HepG2 (cell line): Measurements from ENCODE around the gene OPRD1. TPM values are rescaled to one million over a fixed set of nuclear protein-coding genes. Genes with fewer than 3 reads are reported as not detected.

Experiments
- ATAC-seq: fragments of 200-7000 bp; cut with Tn5 transposase; 3 replicates; pipeline ENCODE4 v1.9.1; 2020; ENCODE audit warnings: mild to moderate bottlenecking, moderate library complexity
- BruUV-seq: library from RNA; stranded (reverse); fragments of 400-500 nt; replicated peaks from 2 replicates; lab custom pipeline; 2021; lab: Mats Ljungman, UMichigan
- CTCF ChIA-PET: fragments of 300-600 bp; formaldehyde crosslinking; extraction: SDS; loops from one replicate; lab custom pipeline; 2021; ENCODE audit warnings: low total read pairs, inconsistent platforms, low intra/inter-chr PET ratio; lab: Yijun Ruan, JAX
- POLR2A ChIA-PET: fragments of 350-600 bp; sonication (Branson Sonifier 250); formaldehyde crosslinking; loops from one replicate; lab custom pipeline; 2020; ENCODE audit warnings: antibody characterized with exemption, inconsistent platforms; lab: Yijun Ruan, JAX
- DNase-seq: peaks from one replicate; pipeline ENCODE4 v3.0.0-alpha.2; 2015; ENCODE audit warnings: low spot score
- FAIRE-seq: peaks from 3 replicates; lab custom pipeline; 2011; peaks lifted over from hg19 to GRCh38; lab: Jason Lieb, UNC
- H2AFZ ChIP-seq: one replicate; pipeline ENCODE4 v1.6.1; 2011; ENCODE audit warnings: low read length, inconsistent platforms
- H3K27ac ChIP-seq: fragments of 300-600 bp; 3 replicates; pipeline ENCODE4 v1.8.0; 2011; ENCODE audit warnings: mixed run types, mild to moderate bottlenecking, mixed read lengths, low read length, inconsistent platforms; ENCODE audit not compliant: insufficient read depth; ENCODE audit errors: extremely low read length
- H3K27me3 ChIP-seq, 2 experiments: fragments of 200-600 bp in 1 of 2; 2 replicates in 1 of 2; 3 replicates in 1 of 2; pipeline versions ENCODE4 v1.6.0 to v1.8.0; 2011; ENCODE audit warnings: low read length in 2 of 2, mild to moderate bottlenecking in 2 of 2, moderate library complexity in 2 of 2, inconsistent platforms in 1 of 2; ENCODE audit not compliant: insufficient read depth in 2 of 2, control insufficient read depth in 1 of 2
- H3K36me3 ChIP-seq, 2 experiments: fragments of 200-600 bp in 1 of 2; replicated peaks in 1 of 2; 2 replicates in 1 of 2; 3 replicates in 1 of 2; pipeline versions ENCODE4 v1.5.1 to v1.8.0; 2011; ENCODE audit warnings: low read length in 2 of 2, inconsistent platforms in 1 of 2; ENCODE audit not compliant: insufficient read depth in 2 of 2, control insufficient read depth in 1 of 2
- H3K4me1 ChIP-seq: 2 replicates; pipeline ENCODE4 v1.5.1; 2012; ENCODE audit warnings: low read length, inconsistent platforms; ENCODE audit not compliant: insufficient read depth
- H3K4me2 ChIP-seq: 2 replicates; pipeline ENCODE4 v1.6.0; 2011; ENCODE audit warnings: low read depth, low read length, inconsistent platforms
- H3K4me3 ChIP-seq, 3 experiments: fragments of 200-600 bp in 1 of 3; sonication (generic), shearing (Covaris generic) in 1 of 3; replicated peaks in 1 of 3; 2 replicates each; pipeline ENCODE4 v1.5.1; 2011 to 2016; ENCODE audit warnings: low read length in 3 of 3, inconsistent platforms in 2 of 3, low read depth in 2 of 3, mild to moderate bottlenecking in 2 of 3, control low read depth in 1 of 3, mixed read lengths in 1 of 3; ENCODE audit not compliant: insufficient read depth in 1 of 3
- H3K79me2 ChIP-seq: one replicate; pipeline ENCODE4 v1.6.1; 2011; ENCODE audit warnings: low read length, inconsistent platforms; ENCODE audit not compliant: insufficient read depth
- H3K9ac ChIP-seq: 2 replicates; pipeline ENCODE4 v1.6.0; 2011; ENCODE audit warnings: mild to moderate bottlenecking, low read depth, low read length, inconsistent platforms; ENCODE audit not compliant: insufficient read depth
- H3K9me3 ChIP-seq: 2 replicates; pipeline ENCODE4 v1.5.1; 2012; ENCODE audit warnings: mild to moderate bottlenecking, low read length
- H4K20me1 ChIP-seq: 2 replicates; pipeline ENCODE4 v1.6.0; 2011; ENCODE audit warnings: inconsistent platforms, mild to moderate bottlenecking, low read length, moderate library complexity; ENCODE audit not compliant: insufficient read depth
- E2F1 ChIP-seq: sonication (generic); formaldehyde crosslinking; IDR thresholded peaks from 2 replicates; pipeline ENCODE4 v1.5.0; 2020; ENCODE audit warnings: missing genetic modification reagents
- HDAC6 ChIP-seq: fragments of 200-600 bp; sonication (generic); IDR thresholded peaks from 2 replicates; pipeline ENCODE4 v1.7.0; 2017; ENCODE audit warnings: mild to moderate bottlenecking, antibody characterized with exemption, low read length, low read depth
- KDM3A ChIP-seq: IDR thresholded peaks from 2 replicates; pipeline ENCODE4 v1.6.1; 2018; ENCODE audit warnings: low read depth, missing compliant biosample characterization
- POGZ ChIP-seq: sonication (generic); formaldehyde crosslinking; IDR thresholded peaks from 2 replicates; pipeline ENCODE4 v1.4.0; 2020; ENCODE audit warnings: mild to moderate bottlenecking, missing genetic modification reagents
- RXRA ChIP-seq: sonication (generic); formaldehyde crosslinking; IDR thresholded peaks from 2 replicates; pipeline ENCODE4 v1.5.1; 2020; ENCODE audit warnings: missing genetic modification reagents
- SUZ12 ChIP-seq: fragments of 150-350 bp; IDR thresholded peaks from 2 replicates; pipeline ENCODE4 v1.6.1; 2014; ENCODE audit warnings: low read depth, low read length
- THAP11 ChIP-seq: IDR thresholded peaks from 2 replicates; pipeline ENCODE4 v1.6.1; 2016; ENCODE audit warnings: missing biosample characterization, missing genetic modification reagents
- YEATS2 ChIP-seq: sonication (generic); formaldehyde crosslinking; IDR thresholded peaks from 2 replicates; pipeline ENCODE4 v1.4.0; 2020; ENCODE audit warnings: missing genetic modification reagents, borderline replicate concordance
- ZBTB3 ChIP-seq: sonication (generic); formaldehyde crosslinking; IDR thresholded peaks from 2 replicates; pipeline ENCODE4 v1.4.0; 2020; ENCODE audit warnings: low read depth, mild to moderate bottlenecking, moderate library complexity, missing genetic modification reagents, borderline replicate concordance
- ZNF335 ChIP-seq: sonication (generic); formaldehyde crosslinking; IDR thresholded peaks from 2 replicates; pipeline ENCODE4 v1.4.0; 2020; ENCODE audit warnings: missing genetic modification reagents
- ZNF75D ChIP-seq: sonication (generic); formaldehyde crosslinking; IDR thresholded peaks from 2 replicates; pipeline ENCODE4 v1.8.1; 2023; ENCODE audit warnings: missing genetic modification reagents, mild to moderate bottlenecking, borderline replicate concordance
- WGBS: methylation state at CpG from one replicate; pipeline ENCODE4 v1.1.6; 2017; ENCODE audit warnings: low lambda C conversion rate; 5-methylcytosine and 5-hydroxymethylcytosine counted together
- in situ Hi-C: cut with HindIII; loops from 2 replicates; pipeline ENCODE4 v1.10.0; 2017; ENCODE audit warnings: low pct_unique_long_range_greater_than_20kb; ENCODE audit not compliant: extremely low pct_ligation_motif_present
- intact Hi-C: fragments of 100-400 bp; cut with micrococcal nuclease; formaldehyde crosslinking; loops from one replicate; pipeline ENCODE4 v1.10.0; 2022; ENCODE audit not compliant: unreplicated experiment
- polyA plus RNA-seq, 8 experiments: library from polyadenylated mRNA; depleted of rRNA in 3 of 8; stranded (reverse) in 7 of 8; unstranded in 1 of 8; fragments of >200 nt; fragmentation: Illumina TruSeq in 4 of 8; extraction: Trizol in 4 of 8; gene quantifications; 2 replicates each; pipeline versions ENCODE4 v1.2.1 to v1.2.3, GENCODE V29; 2011 to 2016; ENCODE audit warnings: low read depth in 4 of 8, missing spikeins in 1 of 8, mixed read lengths in 1 of 8; ENCODE audit not compliant: insufficient read depth in 1 of 8
- total RNA-seq, 5 experiments: library from RNA; depleted of rRNA; stranded (reverse); fragments of >200 nt; fragmentation: Illumina TruSeq; extraction: Trizol; gene quantifications; 2 replicates each; pipeline ENCODE4 v1.2.3, GENCODE V29; 2016; ENCODE audit warnings: low read depth in 1 of 5
- TF ChIP-seq, protein P1 (sequence below): sonication (generic); formaldehyde crosslinking; IDR thresholded peaks from 2 replicates; pipeline ENCODE4 v1.4.0; 2020; ENCODE audit warnings: missing genetic modification reagents, borderline replicate concordance

The OPRD1 gene
- total and polyA plus RNA-seq, 2 of the 13 experiments (the other 11 are each of a cell fraction or from before 2014, with no cell fraction given): 0.02 to 0.03 TPM

GRCh38 chr1:28877132-28877781 is 65.3 kb downstream of the OPRD1 start:
- Histone ChIP-seq H3K9me3 (no peaks in the 10 kb centered on the region), H3K9ac (no peak overlapping the region), H3K27ac (no peak overlapping the region), H2AFZ (no peak overlapping the region), H3K4me2 (no peak overlapping the region), H4K20me1 (no peaks in the 10 kb centered on the region), H3K4me3 (no peak overlapping the region), H3K79me2 (no peaks in the 10 kb centered on the region), H3K27me3 (no peaks in the 10 kb centered on the region; a peak in 1 of 5 replicates), H3K4me1 (peaks cover 34% of the 10 kb centered on the region), H3K36me3 (no peaks in the 10 kb centered on the region)
- CTCF ChIA-PET: interaction anchor here (0.9 to 2.2 kb wide), 2 partner anchors 91 to 157 kb away, joined by 4 to 37 read pairs; no protein-coding TSS in a partner anchor
- POLR2A ChIA-PET: interaction anchor here (1.2 to 1.7 kb wide), 5 partner anchors 92 to 362 kb away, joined by 3 to 14 read pairs (median 5); partner anchors contain the start of genes RNU11, TAF12 and YTHDF2
- DNase-seq (peak; percentile 62), ATAC-seq (peak; percentile 76), FAIRE-seq (peak; percentile 97)
- WGBS: 13% methylated on average over 18 of the region's 18 CpGs
- in situ Hi-C loops (loop anchor here (5.0 kb wide), 1 partner anchor 90 kb away; no protein-coding TSS in a partner anchor), intact Hi-C loops (loop anchor here (1.0 to 10.0 kb wide), 3 partner anchors 92 to 362 kb away; partner anchors contain the start of gene TAF12)
- BruUV-seq: no TSS peak
- TF ChIP-seq THAP11 (CRISPR knock-in tag) (0 out of 2 replicates have a peak, but pooled peaks have one; percentile 25), KDM3A (CRISPR knock-in tag) (0 out of 2 replicates have a peak, but pooled peaks have one; percentile 48), ZNF335 (CRISPR knock-in tag) (no peak), YEATS2 (CRISPR knock-in tag) (peak; percentile 30; the same call in 1 of the 2 replicates), HDAC6 (no peak), POGZ (CRISPR knock-in tag) (no peak), RXRA (CRISPR knock-in tag) (no peak), SUZ12 (no peak), ZNF75D (CRISPR knock-in tag) (no peak), E2F1 (CRISPR knock-in tag) (no peak), ZBTB3 (CRISPR knock-in tag) (no peak)
- TF ChIP-seq, protein P1, sequence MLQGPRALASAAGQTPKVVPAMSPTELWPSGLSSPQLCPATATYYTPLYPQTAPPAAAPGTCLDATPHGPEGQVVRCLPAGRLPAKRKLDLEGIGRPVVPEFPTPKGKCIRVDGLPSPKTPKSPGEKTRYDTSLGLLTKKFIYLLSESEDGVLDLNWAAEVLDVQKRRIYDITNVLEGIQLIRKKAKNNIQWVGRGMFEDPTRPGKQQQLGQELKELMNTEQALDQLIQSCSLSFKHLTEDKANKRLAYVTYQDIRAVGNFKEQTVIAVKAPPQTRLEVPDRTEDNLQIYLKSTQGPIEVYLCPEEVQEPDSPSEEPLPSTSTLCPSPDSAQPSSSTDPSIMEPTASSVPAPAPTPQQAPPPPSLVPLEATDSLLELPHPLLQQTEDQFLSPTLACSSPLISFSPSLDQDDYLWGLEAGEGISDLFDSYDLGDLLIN: no peak
